ENCODE results near the gene PLEKHG5.
A peak's percentile ranks its signal among the peaks of the same experiment; 100 is the strongest.

PLEKHG5 gene, protein sequence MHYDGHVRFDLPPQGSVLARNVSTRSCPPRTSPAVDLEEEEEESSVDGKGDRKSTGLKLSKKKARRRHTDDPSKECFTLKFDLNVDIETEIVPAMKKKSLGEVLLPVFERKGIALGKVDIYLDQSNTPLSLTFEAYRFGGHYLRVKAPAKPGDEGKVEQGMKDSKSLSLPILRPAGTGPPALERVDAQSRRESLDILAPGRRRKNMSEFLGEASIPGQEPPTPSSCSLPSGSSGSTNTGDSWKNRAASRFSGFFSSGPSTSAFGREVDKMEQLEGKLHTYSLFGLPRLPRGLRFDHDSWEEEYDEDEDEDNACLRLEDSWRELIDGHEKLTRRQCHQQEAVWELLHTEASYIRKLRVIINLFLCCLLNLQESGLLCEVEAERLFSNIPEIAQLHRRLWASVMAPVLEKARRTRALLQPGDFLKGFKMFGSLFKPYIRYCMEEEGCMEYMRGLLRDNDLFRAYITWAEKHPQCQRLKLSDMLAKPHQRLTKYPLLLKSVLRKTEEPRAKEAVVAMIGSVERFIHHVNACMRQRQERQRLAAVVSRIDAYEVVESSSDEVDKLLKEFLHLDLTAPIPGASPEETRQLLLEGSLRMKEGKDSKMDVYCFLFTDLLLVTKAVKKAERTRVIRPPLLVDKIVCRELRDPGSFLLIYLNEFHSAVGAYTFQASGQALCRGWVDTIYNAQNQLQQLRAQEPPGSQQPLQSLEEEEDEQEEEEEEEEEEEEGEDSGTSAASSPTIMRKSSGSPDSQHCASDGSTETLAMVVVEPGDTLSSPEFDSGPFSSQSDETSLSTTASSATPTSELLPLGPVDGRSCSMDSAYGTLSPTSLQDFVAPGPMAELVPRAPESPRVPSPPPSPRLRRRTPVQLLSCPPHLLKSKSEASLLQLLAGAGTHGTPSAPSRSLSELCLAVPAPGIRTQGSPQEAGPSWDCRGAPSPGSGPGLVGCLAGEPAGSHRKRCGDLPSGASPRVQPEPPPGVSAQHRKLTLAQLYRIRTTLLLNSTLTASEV

DNA sequence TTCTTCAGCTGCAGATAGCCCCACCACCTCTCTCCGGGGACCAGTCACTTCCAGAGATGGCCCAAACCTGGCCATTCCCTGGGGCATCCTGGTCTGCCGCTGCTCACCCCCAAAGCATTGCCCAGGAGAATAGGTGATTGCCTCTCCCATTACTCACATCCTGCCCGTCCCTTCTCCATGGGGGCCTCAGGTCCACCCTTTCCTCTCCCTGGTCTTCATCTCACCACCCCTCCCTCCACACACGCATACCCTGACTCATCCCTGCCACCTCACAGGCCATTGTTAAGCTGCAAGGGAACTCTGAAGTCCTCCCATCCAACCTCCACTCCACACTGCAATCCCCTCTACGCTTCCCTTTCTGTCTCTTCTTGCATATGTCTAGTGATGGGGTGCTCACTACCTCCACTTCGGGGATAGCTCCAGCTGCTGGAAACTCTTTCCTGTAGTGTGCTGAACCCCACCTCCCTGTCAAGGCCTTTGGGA, at the start of gene PLEKHG5:
PLEKHG5 (minus strand) TSS at position 188 of the 483 bp plus-strand sequence. CDS start 14,096 bp downstream, outside the sequence.
- DNase-seq (ENCODE audit: low read depth) = peak; percentile 64

DNA sequence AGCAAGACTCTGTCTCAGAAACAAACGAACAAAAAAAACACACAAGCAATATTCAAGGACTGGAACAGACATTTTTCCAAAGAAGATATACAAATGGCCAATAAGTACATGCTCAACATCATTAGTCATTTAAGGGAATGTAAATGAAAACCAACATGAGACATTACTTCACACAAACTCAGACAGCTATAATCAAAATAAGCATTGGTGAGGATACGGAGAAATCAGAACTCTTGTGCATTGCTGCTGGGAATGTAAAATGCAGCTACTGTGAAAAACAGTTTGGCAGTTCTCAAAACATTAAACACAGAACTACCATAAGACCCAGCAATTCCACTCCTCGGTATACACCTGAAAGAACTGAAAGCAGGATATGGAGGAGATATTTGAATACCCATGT, 47.5 kb upstream of the PLEKHG5 start:
- DNase-seq (ENCODE audit: low read depth) = peak; percentile 93

DNA sequence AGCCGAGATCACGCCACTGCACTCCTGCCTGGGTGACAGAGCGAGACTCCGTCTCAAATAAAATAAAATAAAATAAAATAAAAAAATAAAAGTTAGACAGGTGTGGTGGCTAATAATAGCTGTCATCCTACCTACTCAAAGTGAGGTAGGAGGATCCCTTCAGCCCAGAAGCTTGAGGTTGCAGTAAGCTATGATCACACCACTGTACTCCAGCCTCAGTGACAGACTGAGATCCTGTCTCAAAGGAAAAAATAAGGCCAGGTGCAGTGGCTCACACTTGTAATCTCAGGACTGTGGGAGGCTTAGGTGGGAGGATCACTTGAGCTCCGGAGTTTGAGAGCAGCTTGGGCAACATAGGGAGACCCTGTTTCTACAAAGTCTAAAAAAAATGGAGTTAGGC, 44.8 kb upstream of the PLEKHG5 start:
- DNase-seq (ENCODE audit: low read depth) = no peak

GRCh38 chr1:6535214-6535613, 43.7 kb upstream of the PLEKHG5 start:
- DNase-seq (ENCODE audit: low read depth) = no peak

GRCh38 chr1:6534248-6534822, 42.9 kb upstream of the PLEKHG5 start:
- DNase-seq (ENCODE audit: low read depth) = no peak

GRCh38 chr1:6531996-6532395, 40.5 kb upstream of the PLEKHG5 start:
- no peak for DNase-seq (ENCODE audit: low read depth)

DNA sequence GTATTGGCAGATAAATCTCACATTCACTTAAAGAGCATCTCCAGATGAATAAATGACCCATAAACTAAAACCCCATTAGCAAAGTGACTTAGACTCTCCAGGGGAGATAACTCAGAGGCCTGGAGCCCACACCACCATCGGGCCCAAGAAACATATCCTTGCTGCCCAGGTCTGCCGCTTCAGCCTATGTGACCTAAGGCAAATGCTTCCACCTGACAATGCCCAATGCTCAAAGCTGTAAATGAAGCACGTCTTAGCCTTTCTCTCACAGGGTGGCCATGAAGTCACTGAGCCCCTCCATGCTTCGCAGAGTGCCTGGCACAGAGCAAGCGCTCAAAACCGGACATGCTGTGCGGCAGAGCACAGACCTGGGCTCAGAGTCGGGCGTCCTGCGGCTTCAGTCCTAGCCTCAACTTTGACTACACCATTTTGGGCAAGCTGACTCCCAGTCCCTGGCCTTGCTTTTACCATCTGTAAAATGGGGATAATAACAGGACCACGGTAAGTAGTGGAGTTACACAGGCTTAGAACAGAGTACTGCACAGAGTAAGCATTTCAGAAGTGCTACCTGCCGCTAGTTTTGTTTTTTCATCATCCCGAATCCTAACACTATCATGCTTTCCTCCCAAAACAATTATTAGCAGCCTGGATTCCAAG, 39.2 kb upstream of the PLEKHG5 start:
- no peak for DNase-seq (ENCODE audit: low read depth)

GRCh38 chr1:6528492-6528891, 37.0 kb upstream of the PLEKHG5 start:
- no peak for DNase-seq (ENCODE audit: low read depth)

DNA sequence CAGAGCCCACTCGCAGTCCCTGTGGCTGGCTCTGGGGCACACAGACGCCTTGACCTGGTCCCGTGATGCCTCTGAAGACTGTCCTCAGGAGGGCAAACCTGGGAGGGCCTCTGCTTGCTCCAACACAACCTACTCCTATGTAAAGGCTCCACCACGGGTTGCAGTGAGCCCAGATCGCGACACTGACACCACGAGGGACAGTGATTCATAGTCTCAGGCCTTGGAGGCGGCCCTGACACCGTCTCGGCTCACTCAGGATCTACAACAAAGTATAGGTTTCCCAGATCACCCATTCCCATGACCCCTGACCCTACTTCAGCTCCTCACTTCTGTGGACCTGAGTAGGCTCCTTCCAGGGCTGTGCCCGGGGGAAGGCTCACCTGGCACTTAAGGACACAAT, 34.8 kb upstream of the PLEKHG5 start:
- no peak for DNase-seq (ENCODE audit: low read depth)

DNA sequence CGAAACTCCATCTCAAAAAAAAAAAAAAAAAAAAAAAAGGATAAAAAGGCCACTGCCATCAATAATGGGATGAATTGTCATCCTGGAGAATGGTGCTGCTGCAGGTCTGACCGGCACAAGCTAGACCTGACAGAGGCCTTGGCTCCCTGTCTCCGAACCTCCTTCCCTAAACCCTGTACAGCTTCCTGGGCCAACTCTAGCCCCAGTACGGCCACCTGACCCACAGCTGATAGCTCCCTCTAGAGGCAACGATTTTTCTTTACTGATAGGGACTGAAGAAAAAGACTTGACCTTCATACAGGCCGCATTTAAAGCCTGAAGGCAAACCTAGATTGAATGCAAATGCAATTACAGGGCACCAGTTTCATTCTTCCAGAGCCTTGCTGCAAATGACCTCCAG, 32.1 kb upstream of the PLEKHG5 start:
- peak; percentile 47 for DNase-seq (ENCODE audit: low read depth)

DNA sequence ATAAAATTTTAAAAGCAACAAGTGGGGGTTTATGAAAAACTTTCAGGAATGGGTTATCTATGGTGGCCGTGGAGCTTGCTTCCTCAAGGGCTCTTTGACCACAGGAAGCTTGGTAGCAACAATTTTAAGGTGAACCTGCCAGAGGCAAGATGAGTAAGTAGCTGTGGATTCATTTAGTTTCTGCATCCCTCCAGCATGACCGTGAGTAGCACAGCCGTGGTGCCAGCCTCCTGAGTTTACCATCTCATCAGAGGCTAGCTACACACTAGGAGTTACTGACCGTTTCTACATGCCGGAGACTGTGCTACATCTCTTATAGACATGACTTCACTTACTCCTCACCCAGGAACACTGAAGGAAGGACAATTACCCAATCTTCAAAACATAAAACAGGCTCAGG, 30.1 kb upstream of the PLEKHG5 start:
- DNase-seq (ENCODE audit: low read depth) = peak; percentile 42

GRCh38 chr1:6519935-6520671, 28.6 kb upstream of the PLEKHG5 start:
- peak; percentile 83 for DNase-seq (ENCODE audit: low read depth)

GRCh38 chr1:6519491-6519934, 28.0 kb upstream of the PLEKHG5 start:
- DNase-seq (ENCODE audit: low read depth) = no peak

GRCh38 chr1:6517435-6517851, 26.0 kb upstream of the PLEKHG5 start:
- no peak for DNase-seq (ENCODE audit: low read depth)

DNA sequence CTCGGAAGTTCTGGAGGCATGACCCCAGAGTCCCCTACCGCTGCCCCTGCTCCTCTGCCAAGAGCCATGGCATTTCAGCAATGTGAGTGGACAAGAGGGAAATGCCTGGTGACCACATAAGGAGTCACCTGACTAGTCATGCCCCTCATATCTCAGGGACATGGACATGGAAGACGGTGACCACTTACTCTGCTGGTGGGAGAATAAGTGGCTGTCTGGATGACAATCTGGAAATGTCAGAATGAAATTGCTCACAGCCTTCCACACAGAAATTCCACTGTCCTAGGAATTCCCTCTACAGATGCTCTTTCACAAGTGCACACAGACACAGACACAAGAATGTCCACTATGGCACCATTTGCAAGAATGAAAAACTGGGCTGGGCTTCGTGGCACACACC, 24.3 kb upstream of the PLEKHG5 start:
- DNase-seq (ENCODE audit: low read depth) = no peak

DNA sequence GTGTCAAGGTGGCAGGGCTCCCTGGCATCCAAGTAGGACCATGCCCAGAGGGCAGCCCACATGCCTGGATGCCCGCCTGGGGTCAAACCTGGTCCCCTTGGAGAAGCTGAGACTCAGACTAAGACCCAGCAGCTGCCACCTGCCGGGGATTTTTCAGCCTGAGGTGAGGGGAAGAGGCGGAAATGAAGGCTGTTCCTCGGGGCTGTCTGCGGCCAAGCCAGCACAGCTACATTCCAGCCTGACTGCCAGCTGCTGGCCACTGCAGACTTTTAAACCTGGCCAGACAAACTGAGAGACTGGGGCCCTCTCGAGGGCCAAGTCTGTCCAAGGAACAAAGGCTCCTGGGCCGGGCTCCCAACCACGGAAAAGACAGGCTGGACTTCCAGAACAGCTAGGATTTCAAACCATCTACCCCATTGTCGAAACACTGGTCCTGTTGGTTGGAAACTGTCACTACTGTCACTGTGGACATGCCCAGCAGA, 21.9 kb upstream of the PLEKHG5 start:
- no peak for DNase-seq (ENCODE audit: low read depth)

GRCh38 chr1:6512908-6513280, 21.4 kb upstream of the PLEKHG5 start:
- no peak for DNase-seq (ENCODE audit: low read depth)

- no peak for DNase-seq (ENCODE audit: low read depth)
Observed at GRCh38 chr1:6512245-6512907, 20.9 kb upstream of the PLEKHG5 start.

DNA sequence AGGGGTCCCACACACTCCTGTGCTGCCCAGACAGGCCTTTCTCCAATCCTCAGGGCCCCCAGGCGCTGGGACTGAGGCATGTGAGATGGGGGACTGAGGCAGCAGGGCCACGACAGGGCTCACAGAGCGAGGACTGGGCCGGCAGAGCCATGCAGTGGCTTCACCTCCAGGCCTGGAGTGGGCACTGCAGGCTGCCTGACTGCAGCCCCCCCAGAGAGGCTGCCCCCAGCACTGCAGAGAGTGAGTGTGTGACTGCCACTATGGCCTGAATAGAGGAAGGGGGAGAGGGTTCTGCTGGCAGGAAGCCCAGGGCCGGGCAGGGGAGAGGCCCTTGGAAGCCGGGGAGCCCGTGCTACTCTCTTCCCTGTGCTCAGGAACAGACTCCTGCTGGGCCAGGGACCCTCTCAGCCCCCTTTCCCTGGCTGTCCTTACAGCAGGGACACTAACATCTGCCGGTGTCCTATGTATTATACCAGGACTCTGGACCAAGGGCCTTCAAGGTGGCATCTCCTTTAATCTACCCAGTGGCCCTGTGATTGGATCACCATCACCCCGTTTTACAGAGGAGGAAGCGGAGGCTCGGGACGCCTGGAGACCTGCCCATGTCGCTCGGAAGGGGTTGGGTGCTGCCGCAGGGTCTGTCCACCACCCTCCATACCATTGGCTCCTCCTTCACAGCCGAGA, 20.2 kb upstream of the PLEKHG5 start:
- DNase-seq (ENCODE audit: low read depth) = no peak

DNA sequence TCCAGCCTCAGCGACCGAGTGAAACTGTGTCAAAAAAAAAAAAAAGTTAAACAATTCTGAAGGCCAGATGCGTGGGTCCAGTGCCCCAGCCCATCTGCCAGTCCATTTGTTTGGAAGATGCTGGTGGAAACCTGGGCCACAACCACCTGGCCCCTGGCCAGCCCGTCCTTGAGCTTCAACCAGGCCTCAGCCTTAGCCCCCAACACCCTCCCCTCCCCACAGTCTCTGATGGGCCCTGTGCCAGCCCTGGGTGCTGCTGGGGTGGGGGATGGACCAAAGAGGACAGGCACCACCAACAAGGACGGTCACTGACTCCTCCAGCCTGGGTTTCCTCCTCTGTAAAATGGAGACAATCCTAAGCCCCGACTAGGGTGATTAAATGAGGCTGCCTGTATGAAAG, 19.6 kb upstream of the PLEKHG5 start:
- no peak for DNase-seq (ENCODE audit: low read depth)
